HPDE6-E6E7 (cell line): ENCODE results near the gene BCCIP.

Source experiments
- DNase-seq: peaks from one replicate; pipeline ENCODE4 v3.0.0; 2011; ENCODE audit warnings: missing footprints; ENCODE audit errors: extremely low spot score

Gene BCCIP

DNA sequence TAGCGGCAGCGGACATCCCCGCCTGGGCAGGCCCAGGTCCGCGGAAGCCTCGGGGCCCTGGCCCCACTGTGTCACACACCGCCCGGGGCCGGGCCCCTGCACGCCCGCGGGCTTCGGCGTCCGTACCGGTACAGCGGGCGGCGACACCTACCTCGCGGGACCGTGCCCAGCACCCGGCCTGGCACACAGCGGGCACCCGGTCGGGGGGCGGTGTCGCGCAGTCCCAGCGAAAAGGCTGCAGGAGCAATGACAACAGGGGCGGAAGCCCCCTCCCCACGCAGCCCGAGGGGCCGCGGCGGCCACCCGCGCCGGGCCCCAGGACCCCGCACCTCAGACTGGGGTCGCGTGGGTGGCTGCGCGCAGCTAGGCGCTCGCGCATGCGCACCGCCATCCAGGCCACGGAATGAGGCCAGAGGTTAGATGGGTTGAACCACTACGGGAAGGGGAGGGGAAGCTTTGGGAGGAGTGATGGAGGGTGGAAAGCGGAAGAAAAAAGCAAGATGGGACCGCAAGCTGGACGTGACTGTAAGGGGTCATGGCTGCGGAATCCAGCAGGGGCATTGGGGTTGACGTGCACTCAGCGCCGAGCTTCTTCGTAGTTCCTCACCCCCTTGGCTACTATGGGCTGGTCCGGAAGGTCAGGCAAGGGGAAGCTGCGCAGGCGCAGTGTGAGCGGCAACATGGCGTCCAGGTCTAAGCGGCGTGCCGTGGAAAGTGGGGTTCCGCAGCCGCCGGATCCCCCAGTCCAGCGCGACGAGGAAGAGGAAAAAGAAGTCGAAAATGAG lies at the start of gene BCCIP, which contains the start of gene UROS:
Gene BCCIP, plus strand, starts transcription at position 669 of the 785 bp plus-strand sequence. Its CDS starts 12 bp downstream, at position 681.
Gene UROS, minus strand, starts transcription at position 381 of the 785 bp plus-strand sequence. CDS start 6,759 bp downstream, outside the sequence.
- peak; percentile 92 for DNase-seq

DNA sequence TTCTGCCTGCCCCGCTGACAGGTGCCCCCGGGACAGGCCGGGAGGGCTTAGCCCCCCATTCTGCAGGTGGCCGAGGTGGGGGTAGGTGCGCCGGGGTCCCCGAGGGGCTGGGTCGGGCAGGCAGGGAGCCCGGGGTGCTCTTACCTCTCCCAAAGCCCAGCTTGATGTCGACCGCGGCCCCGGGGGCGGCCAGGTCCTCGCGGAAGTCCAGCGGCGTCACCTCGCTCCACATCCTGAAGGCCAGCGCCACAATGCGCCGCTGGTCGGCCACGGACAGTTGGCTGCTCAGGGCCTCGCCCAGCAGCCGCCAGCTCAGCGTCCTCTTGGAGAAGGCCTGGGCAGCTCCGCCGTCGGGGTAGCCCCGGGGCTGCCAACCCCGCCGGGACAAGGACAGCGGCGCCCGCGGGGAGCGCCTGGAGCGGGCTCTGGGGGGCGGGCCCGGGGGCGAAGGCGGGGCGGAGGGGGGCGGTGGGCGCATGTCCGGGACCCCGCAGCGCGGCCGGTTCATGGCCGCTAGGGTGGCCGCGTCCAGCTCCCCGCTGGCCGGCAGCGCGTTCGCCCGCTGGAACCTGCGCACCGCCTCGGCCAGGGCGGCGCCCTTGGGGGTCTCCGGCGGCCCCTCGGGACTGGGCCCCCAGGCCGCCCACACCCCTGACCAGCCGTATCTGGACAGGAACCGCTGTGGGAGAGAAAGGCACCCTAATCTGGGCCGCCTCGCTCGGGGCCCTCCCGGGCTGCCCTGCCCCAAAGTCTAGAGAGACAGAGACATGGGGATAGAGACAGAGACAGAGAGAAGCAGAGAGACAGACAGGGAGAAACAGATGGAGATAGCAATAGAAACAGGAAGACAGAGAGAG lies 49.4 kb upstream of the BCCIP start:
- no peak for DNase-seq

DNA sequence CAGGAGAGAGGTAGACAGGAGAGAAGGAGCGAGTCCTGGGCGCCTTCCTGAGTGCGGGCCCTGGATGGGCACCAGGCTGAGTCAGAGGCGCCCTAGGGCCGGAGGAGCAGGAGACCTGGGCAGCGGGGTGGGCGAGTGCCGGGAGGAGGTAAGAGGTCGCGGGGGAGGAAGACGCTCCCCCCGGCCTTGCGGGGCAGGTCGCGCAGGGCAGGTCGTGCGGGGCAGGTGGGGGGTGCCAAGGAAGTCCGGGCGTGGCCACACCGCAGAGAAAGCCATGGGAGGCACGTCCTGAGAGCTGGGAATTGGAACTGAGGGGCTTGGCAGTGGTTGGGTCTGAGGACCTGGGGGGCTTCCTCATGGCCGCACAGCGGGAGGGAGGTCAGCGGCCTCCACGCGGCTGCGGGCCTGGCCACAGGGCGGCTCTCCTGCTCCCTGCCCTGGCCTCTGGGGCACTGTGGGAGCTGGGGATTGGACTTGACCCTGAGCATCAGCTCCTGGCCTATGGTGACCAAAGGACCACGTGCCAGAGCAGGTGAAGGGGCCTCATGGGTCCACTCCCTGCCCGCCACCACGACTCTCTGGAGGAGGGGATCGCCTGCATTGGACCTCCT lies 48.7 kb upstream of the BCCIP start:
- no peak for DNase-seq

DNA sequence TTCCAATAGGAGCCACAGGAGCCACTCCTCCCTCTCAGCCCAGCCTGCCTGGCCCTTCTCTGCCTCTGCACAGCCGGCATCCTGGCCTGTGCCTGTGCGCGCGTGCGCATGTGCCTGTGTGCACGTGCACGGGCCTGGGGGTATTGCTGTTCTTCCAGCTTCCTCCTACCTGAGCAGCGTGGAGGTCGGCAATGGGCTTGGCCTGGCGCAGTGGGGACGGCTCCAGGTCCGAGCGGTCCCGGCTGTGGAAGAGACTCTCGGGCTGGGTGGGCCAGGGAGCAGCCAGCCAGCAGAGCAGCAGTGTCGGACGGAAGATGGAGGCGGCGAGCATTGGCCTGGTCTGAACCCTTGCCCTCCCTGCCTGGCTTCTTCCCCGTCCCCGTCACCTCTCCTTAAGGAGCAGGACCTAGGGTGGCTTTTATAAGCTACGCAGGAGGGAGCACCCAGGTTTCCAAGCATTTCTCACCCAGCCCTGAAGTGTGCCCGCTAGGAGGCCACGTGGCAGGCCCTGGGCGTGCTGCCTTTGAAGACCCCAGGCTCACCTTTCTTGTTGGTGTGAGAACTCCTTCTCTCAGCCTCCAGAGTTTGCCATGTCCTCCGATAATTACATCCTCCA lies 47.7 kb upstream of the BCCIP start, which contains the start of gene MMP21:
Gene MMP21, minus strand, starts transcription at position 331 of the 616 bp plus-strand sequence. Its CDS starts 0 bp downstream, at position 331.
- no peak for DNase-seq

DNA sequence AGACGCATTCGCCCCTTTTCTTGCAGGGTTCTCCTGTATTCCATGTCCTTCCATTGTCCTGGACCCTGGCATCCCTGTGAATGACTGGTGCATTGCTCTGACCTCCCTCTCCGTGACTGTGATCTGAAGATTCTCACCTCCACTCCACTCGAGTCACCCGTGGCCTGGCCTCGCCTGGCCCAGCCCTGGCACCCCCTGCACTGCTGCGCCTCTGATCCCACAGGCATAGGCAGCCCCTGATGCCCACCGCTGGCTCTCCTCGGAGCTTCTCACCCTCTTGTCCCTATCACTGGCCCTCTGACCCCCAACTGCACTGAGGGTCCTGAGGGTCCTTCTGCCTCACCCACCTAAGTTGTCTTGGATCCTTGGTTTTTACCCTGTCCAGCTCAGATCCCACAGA lies 45.5 kb upstream of the BCCIP start:
- no peak for DNase-seq

DNA sequence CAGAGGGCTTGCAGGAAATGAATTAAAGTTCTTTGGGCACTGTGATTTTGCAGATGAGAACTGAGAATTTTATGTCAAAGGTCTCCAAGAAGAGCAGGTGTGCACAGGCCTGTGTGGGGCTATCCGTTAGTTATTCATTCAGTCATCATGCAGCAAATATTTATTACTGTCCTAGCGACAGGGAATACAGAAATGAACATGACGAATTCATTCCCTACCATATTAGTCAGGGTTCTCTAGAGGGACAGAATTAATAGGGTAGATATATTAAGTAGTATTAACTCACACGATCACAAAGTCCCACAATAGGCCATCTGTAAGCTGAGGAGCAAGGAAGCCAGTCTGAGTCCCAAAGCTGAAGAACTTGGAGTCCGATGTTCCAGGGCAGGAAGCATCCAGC lies 44.8 kb upstream of the BCCIP start:
- DNase-seq = no peak

DNA sequence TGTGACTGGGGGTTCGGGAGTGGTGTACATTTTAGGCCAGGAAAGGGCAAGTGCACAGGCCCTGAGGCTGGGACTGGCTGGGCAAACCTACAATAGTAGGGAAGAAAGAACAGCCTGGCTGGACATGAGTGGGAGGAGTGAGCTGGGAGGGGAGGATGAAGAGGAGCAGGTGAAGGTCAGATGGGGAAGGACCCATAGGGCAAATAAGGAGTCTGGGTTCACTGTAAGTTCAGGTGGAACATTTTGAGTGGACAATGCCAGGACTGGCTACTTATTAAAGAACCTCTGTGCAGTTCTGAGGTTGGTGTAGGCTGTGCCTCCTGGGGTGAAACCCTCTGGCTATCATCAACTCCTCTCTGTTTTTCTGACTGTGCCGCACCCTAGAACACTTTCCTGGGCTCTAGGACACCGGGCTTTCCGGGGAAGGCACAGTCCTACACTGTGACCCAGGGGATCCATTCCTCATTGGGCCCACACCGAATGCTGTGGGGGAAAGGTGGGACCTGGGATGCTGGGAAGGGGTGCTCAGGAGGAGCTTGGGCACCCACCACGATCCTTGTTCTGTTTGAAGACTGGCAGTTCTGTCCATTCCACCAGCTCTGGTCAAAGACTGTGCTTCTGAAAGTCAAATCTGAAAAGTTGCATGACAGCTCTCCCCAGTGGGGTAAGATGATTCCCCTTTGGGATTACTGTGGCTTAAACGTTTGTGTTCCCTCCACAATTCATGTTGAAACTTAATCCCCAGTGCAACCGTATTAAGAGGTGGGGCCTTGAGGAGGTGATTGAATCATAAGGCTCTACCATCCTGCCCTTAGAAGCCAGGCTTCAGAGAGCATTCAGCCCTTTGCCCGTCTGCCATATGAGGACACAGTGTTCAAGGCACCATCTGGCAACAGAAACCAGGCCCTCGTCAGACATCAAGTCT lies 43.7 kb upstream of the BCCIP start:
- no peak for DNase-seq

DNA sequence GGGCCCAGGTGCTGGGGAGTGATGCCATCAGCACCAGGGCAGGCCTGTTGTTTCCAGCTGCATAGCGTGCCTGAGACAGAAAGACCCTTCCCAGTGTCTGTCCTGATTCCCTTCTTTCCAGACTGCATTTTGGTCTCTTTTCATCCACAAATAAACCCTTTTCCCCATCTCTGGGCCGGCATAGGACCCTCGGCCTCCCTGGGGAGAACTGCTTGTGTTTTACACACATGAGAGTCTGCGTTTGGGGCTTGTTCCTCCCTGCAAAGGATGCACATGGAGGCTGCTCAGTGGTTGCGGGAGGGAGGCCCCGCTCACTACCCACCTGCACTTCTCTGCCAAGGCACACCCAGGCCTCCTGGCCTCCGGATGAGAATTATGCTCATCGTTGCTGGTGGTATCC lies 42.0 kb upstream of the BCCIP start:
- DNase-seq = no peak

DNA sequence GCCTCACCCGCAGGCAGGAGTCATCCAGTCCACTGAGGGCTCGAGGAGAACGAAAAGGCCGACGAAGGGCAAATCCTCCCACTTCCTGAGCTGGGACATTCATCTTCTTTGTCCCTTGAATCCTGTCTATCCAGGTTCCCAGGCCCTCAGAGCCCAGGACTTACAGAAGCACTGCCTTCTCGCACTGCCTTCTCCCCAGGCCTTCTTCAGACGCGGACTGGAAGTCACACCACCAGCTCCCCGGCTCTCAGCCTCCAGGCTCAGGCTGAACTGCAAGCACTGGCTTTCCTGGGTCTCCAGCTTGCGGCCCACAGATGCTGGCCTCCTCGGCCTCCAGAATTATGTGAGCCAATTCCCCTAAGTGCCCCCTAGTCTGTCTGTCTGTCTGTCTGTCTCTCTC lies 41.3 kb upstream of the BCCIP start:
- no peak for DNase-seq

DNA sequence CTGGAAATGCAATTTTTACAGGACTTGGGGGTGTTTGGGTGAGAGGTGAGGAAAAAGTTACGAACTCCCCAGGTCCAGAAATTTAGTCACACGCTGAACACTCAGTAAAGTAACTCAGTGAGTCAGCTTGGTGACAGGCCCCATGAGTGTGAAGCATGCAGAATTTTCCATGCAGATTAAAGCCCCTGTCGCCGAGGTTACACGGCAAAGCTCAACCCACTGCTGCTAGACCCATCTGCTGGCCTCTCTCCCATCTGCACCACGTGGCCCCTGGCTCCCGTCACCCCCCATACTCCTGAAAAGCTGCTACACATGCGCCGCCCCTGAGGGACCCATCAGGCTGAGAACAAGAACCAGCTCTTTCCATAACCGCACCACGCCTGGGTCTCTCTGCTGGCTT lies 40.7 kb upstream of the BCCIP start:
- no peak for DNase-seq

DNA sequence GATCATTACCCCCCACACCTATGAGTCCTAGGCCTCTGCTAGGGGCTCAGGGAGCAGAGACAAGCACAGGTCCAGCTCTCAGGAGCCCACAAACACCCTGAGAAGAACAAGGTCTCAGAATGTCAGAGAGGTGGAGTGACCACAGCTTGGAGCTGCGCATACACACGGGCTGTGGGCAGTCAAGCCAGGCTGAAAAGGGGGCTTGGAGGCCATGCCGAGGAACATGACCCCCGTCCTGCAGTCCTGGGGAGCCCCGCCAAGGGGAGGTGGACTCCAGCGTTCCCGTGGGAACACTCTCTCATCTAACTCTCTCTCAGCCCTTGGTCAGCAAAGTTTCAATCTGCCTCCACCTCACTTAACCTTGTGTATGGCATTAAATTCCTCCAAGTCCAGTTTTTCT lies 39.9 kb upstream of the BCCIP start:
- DNase-seq = no peak

DNA sequence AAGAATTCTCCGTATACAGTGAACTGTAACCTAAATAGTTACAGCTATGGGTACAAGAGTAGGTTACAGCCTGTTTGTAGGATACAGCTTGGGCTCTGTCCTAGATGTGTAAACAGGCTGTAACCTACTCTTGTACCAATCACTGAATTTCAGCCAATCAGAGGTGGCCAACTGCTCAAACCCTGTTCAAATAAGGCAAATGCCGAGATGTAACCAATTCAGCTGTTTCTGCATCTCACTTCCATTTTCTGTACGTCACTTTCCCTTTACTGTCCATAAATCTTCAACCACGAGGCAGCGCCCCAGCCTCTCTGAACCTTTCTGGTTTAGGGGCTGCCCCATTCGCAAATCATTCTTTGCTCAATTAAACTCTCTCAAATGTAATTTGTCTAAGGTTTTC lies 39.4 kb upstream of the BCCIP start:
- no peak for DNase-seq

DNA sequence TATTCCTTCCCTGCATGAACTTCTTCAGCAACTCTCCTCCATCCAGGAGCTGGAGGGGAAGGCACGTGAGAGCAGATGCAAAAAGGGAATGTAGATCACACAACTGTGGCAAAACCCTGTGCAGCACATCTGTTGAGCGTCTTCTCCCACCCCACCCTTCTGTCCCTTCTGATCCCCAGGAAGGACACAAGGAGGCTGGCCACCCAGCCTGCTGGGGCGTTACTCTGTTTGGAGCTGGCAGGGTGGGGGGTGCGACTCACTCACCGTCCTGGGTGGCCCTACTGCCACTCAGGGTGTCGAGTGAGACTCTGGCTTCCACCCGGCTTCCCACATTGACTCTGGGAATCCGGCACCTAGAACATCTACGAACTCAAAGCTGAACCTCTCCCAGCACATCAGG lies 37.6 kb upstream of the BCCIP start:
- DNase-seq = no peak

DNA sequence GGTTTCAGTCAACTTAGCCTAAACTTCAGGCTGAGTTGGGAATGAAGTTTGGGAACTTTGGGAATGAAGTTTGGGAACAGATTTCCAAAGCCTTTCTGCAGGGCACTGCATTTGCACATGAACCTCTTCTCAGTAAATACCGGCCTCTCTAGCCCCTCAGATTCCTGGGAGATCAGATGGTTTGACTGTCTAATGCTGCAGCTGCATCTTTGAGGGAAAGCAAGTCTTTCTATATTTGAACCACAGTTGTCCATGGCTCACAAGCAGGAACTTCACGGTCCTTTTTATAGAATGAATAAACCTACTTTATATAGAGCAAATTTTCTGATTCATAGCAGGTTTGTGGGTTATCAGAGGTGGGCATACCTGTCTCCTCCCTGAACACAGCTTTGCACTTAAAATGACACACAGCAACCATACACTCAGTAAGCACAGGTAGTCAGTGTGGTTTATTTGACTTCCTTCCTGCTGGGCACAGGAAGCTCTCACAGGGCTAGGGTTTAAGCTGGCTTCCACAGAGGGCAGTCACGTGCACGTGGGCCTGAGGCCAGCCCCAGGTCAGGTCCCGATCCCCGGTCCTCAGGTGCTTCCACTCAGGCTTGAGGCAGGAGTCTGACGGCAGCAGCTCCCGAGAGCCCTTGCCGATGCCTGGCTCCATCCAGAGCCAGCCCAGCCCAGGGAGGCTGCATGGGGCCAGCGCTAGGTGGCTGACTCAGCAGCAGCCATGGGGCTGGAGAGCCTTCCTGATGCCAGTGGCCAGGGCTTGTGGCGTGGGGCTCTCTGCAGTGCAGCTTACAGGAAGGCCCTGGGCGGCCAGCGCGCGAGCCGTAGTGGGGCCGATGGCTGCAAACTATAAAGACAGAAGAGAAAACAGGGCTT lies 35.0 kb upstream of the BCCIP start:
- no peak for DNase-seq

DNA sequence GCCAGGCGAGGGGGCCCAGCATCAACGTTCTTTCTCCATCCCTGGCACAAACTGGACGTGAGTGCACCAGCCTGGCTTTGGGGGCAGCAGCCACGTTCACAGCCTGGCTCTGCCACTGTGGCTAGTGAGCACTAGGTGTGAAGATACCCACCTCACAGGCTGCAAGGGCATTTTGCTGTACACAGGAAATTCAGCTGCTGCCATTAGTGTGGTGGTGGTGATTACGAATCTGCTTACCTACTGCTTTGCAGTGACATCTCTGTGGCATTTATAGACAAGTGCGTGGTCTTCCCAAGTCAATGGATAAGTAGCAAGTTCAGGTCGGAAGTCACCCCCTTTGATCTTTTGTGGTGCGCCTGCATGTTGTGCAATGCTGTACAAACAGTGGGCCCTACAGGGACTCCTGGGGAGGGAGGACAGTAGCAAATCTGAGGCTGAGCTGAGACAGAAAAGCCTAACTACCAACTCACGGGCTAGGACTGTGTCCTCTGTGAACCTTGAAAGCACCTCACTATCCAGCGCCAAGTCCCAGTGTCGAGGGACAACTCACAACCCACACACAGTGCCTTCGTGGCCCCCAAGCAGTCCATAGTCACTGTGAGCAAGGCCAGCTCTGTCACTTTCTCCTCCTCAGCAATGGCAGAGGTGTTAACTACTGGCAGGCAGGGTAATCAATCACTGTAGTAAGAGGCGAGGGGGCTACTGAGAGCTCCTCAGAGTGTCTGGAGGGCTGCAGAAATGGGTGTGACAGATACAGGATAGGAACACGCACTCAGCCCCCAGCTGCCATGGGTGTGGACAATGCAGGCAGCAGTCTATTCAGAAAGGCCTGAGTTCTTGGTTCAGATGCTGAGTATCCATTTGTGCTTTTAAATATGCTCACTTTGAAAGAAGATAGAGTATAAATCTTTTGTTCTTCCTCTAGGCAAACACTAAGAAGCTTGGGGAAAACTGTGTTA lies 30.7 kb upstream of the BCCIP start:
- no peak for DNase-seq

DNA sequence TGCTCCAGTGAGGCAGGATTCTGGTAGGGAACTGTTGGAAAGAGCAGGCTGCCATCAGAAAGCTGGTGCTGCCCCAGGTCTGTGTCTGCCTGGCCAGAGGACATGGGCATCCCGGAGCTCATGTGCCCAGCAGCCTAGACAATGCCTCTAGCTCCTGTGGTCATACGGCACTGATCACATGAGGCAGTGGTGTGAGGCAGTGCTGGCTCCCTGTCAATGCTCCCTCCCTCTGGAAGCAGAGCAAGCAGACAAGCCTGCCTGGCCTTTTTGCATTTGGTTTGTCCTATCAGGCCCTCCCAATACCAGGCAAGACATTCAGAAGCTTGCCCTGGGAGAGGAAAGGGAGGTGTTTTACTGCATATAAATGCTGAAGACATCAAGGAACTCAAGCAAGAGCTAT lies 28.2 kb upstream of the BCCIP start:
- no peak for DNase-seq

DNA sequence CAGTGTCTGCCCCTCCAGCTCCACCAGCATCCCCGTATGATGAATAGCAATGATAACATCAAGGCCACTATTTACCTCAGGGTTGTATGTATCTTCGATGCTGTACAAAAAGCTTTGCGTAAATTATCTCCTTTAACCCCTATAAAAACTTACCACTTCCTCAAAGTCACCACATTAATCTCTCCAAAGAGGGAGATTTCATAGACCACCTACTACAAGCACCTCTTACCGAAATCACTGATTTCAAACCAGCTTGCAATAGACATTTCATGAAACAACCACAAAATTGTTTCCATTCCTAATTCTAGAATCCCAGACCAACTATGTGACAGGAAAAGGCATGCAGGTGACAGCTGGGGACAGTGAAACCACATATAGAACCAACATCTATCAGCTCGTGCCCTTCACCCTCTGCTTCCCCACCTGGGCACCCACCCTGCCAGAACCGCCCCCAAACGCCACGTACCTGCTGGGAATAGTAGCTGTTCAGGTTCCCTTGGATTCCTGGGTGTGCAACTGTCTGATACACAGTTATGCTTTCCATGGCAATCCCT lies 27.6 kb upstream of the BCCIP start:
- no peak for DNase-seq

DNA sequence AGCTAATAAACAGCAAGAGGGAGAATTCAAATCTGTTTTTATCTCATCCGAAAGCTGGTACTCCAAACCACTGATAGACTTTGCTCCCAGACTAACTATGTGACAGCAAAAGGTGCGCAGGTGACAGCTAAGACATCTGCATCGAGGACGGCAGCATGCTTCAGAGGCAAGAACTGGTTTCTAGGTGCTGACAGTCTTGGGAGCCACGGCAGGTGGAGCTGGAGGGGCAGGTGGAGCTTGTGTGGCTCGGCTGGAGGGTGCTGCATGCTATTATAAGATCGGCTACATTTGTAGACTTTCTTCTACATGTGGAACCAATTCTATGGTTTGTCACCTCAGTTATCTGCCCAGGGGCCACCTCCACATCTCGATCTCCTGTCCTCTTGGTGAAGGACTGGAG lies 25.9 kb upstream of the BCCIP start:
- no peak for DNase-seq
